Endodermal cell (in vitro differentiated cells): ENCODE measurements around the gene ADGRD2. TPM values are rescaled to one million over a fixed set of nuclear protein-coding genes. Genes with fewer than 3 reads are reported as not detected.
A peak's percentile ranks its signal among the peaks of the same experiment; 100 is the strongest.

Experiments used
- DNase-seq: peaks from one replicate; pipeline ENCODE4 v3.0.0-alpha.2; 2017
- H3K27ac ChIP-seq: 2 replicates; pipeline ENCODE4 v1.5.1; 2013; ENCODE audit warnings: mild to moderate bottlenecking, low read depth, low read length, moderate library complexity
- H3K27me3 ChIP-seq: 2 replicates; pipeline ENCODE4 v1.6.1; 2013; ENCODE audit warnings: mild to moderate bottlenecking, low read length, moderate library complexity; ENCODE audit not compliant: insufficient read depth, control insufficient read depth, poor library complexity, severe bottlenecking
- H3K36me3 ChIP-seq: 2 replicates; pipeline ENCODE4 v1.7.0; 2013; ENCODE audit warnings: mild to moderate bottlenecking, low read length, moderate library complexity; ENCODE audit not compliant: control insufficient read depth, insufficient read depth
- H3K4me1 ChIP-seq: one replicate; pipeline ENCODE4 v1.7.0; 2013; ENCODE audit warnings: low read length; ENCODE audit not compliant: control insufficient read depth, insufficient read depth
- H3K4me3 ChIP-seq: 2 replicates; pipeline ENCODE4 v1.5.1; 2013; ENCODE audit warnings: mild to moderate bottlenecking, low read length, moderate library complexity
- H3K9ac ChIP-seq: 2 replicates; pipeline ENCODE4 v1.6.1; 2013; ENCODE audit warnings: mild to moderate bottlenecking, low read length, moderate library complexity; ENCODE audit not compliant: poor library complexity, severe bottlenecking; ENCODE audit errors: extremely low read depth
- H3K9me3 ChIP-seq: 2 replicates; pipeline ENCODE4 v1.6.1; 2013; ENCODE audit warnings: mild to moderate bottlenecking, low read length, moderate library complexity; ENCODE audit not compliant: control insufficient read depth
- H3K27ac Mint-ChIP-seq: 2 replicates; pipeline ENCODE4 v1.8.0; 2020; ENCODE audit warnings: mixed read lengths
- H3K27me3 Mint-ChIP-seq: 2 replicates; pipeline ENCODE4 v1.8.0; 2021; ENCODE audit warnings: mild to moderate bottlenecking, mixed read lengths; ENCODE audit not compliant: insufficient read depth
- H3K36me3 Mint-ChIP-seq: 2 replicates; pipeline ENCODE4 v1.8.0; 2020; ENCODE audit warnings: low read depth, mixed read lengths
- H3K4me1 Mint-ChIP-seq: 2 replicates; pipeline ENCODE4 v1.8.0; 2020; ENCODE audit warnings: mixed read lengths
- H3K4me3 Mint-ChIP-seq: 2 replicates; pipeline ENCODE4 v1.8.0; 2020; ENCODE audit warnings: mild to moderate bottlenecking, moderate library complexity, mixed read lengths
- H3K9me3 Mint-ChIP-seq: 2 replicates; pipeline ENCODE4 v1.8.0; 2020; ENCODE audit warnings: mild to moderate bottlenecking, mixed read lengths
- WGBS, 2 experiments: methylation state at CpG; one replicate each; pipeline versions ENCODE4 v1.1.5 to v1.1.7; 2013; ENCODE audit warnings: missing lambda C conversion rate in 2 of 2, mixed read lengths in 1 of 2; ENCODE audit not compliant: insufficient coverage in 1 of 2, insufficient read length in 1 of 2; 5-methylcytosine and 5-hydroxymethylcytosine counted together
- total RNA-seq, 2 donors: library from RNA; stranded (reverse); fragmentation: NEBNext Ultra II Directional in 1 of 2; extraction: Animal tissue kit (Norgen Biotek cat#: 25700) in 1 of 2; gene quantifications; 2 replicates in 1 of 2; 3 replicates in 1 of 2; pipeline ENCODE4 v1.2.1, GENCODE V29; 2021
- TF ChIP-seq, protein P1 (sequence below): fragments of 200-600 bp; sonication (generic); conservative IDR thresholded peaks from 2 replicates; pipeline ENCODE4 v1.5.0; 2021; ENCODE audit warnings: antibody characterized with exemption, mild to moderate bottlenecking

ADGRD2 gene
- total RNA-seq, 2 donors from 2014 or later = 0.33 to 0.40 TPM

DNA sequence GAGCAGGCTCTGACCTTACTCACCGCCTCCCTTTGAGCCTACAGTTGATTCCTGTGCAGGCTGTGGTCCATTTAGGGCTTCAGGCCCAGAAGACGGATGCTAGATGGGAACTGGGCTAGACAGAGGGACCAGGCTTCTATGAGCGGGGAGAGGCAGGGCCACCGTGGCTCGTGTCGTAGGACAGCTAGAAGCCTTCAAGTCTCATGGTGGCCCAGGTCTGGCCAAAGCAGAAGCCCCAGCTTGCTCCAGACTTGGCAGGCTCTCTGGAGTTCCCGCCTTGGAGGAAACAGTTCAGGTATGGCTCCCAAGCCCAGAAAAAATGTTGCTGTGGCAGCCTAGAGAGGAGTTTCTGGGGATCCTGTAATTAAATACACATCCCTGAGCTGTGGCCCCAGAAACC is 67.9 kb downstream of the ADGRD2 start:
- peaks cover 51% of the 10 kb centered on the region for H3K36me3 Mint-ChIP-seq
- peaks cover 37% of the 10 kb centered on the region for H3K36me3 ChIP-seq
- H3K4me1 ChIP-seq = no peaks in the 10 kb centered on the region
- H3K4me3 Mint-ChIP-seq = no peak overlapping the region
- H3K27me3 Mint-ChIP-seq = no peaks in the 10 kb centered on the region
- WGBS, 2 experiments = 95 to 100% methylated on average over 2 to 7 of the region's 7 CpGs
- H3K9ac ChIP-seq = no peak overlapping the region
- no peaks in the 10 kb centered on the region for H3K9me3 Mint-ChIP-seq
- no peaks in the 10 kb centered on the region for H3K4me1 Mint-ChIP-seq
- DNase-seq = no peak
- no peak overlapping the region for H3K4me3 ChIP-seq
- TF ChIP-seq, protein P1, sequence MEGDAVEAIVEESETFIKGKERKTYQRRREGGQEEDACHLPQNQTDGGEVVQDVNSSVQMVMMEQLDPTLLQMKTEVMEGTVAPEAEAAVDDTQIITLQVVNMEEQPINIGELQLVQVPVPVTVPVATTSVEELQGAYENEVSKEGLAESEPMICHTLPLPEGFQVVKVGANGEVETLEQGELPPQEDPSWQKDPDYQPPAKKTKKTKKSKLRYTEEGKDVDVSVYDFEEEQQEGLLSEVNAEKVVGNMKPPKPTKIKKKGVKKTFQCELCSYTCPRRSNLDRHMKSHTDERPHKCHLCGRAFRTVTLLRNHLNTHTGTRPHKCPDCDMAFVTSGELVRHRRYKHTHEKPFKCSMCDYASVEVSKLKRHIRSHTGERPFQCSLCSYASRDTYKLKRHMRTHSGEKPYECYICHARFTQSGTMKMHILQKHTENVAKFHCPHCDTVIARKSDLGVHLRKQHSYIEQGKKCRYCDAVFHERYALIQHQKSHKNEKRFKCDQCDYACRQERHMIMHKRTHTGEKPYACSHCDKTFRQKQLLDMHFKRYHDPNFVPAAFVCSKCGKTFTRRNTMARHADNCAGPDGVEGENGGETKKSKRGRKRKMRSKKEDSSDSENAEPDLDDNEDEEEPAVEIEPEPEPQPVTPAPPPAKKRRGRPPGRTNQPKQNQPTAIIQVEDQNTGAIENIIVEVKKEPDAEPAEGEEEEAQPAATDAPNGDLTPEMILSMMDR = no peak
- H3K27ac ChIP-seq = no peak overlapping the region
- no peak overlapping the region for H3K27ac Mint-ChIP-seq
- no peaks in the 10 kb centered on the region for H3K9me3 ChIP-seq
- no peaks in the 10 kb centered on the region for H3K27me3 ChIP-seq

DNA sequence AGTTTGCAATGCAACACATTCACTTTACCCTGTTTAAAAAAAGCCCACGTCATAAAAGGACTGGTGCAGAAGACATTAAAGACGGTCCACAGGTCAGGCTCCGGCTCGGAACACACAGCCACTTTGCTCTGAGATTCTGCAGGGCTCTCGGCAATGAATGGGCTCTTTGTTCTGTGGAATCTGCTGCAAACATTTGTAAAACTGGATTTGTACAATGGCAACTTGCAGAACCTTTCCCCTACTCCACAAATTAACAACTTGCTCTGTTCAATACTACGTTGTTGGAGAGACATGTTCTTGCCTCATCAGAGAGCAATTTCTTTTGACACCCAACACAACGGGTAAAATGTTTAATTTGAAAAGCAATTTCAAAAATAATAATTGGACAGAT is 70.0 kb downstream of the ADGRD2 start:
- peak overlapping the region; percentile 22 for H3K27ac ChIP-seq
- H3K4me3 ChIP-seq = no peak overlapping the region
- H3K4me1 Mint-ChIP-seq = no peaks in the 10 kb centered on the region
- H3K9me3 Mint-ChIP-seq = no peaks in the 10 kb centered on the region
- H3K4me3 Mint-ChIP-seq = no peak overlapping the region
- H3K27ac Mint-ChIP-seq = no peak overlapping the region
- no peaks in the 10 kb centered on the region for H3K27me3 ChIP-seq
- TF ChIP-seq, protein P1 = no peak
- H3K36me3 Mint-ChIP-seq = peaks cover 60% of the 10 kb centered on the region
- no peaks in the 10 kb centered on the region for H3K4me1 ChIP-seq
- no peak for DNase-seq
- H3K9ac ChIP-seq = no peak overlapping the region
- H3K27me3 Mint-ChIP-seq = no peaks in the 10 kb centered on the region
- H3K36me3 ChIP-seq = peaks cover 48% of the 10 kb centered on the region
- H3K9me3 ChIP-seq = no peaks in the 10 kb centered on the region
- 79 to 95% methylated on average over 5 to 7 of the region's 7 CpGs for whole genome bisulfite sequencing, 2 experiments

DNA sequence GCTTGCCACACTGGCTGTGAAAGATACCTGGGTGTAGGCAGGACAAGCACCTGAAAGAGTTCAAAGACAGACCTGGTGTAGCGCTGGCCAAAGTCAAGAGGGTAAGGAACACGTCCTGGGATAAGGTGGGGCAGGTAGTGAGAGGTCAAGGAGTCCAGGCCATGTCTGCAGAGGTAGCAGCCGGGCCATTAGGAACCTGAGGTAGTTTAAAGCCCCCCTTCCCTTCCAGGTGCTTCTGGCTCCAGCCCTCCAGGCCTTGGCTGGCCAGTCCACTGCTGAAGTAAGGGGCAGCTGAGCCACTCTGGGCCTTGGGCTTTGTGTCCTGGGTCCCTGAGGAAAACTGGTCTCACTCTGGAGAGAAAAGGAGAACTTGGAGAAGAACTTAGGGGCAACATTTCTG is 70.9 kb downstream of the ADGRD2 start:
- TF ChIP-seq, protein P1 = no peak
- Histone ChIP-seq H3K9ac (no peak overlapping the region), H3K36me3 (peaks cover 55% of the 10 kb centered on the region), H3K27ac (no peak overlapping the region), H3K4me1 (no peaks in the 10 kb centered on the region), H3K4me3 (no peak overlapping the region), H3K27me3 (no peaks in the 10 kb centered on the region), H3K9me3 (no peaks in the 10 kb centered on the region)
- WGBS, 2 experiments = 94 to 96% methylated on average over 3 of the region's 3 CpGs
- no peaks in the 10 kb centered on the region for H3K9me3 Mint-ChIP-seq
- no peak overlapping the region for H3K27ac Mint-ChIP-seq
- peaks cover 66% of the 10 kb centered on the region for H3K36me3 Mint-ChIP-seq
- no peak overlapping the region for H3K4me3 Mint-ChIP-seq
- no peak for DNase-seq
- no peaks in the 10 kb centered on the region for H3K27me3 Mint-ChIP-seq
- H3K4me1 Mint-ChIP-seq = no peaks in the 10 kb centered on the region
